NOMO-1 (cell line): Measurements from ENCODE around the gene RBM19.
A peak's percentile ranks its signal among the peaks of the same experiment; 100 is the strongest.

Experiments used
- DNase-seq, 2 experiments: peaks; one replicate each; lab custom pipeline; 2025; ENCODE audit not compliant: unreplicated experiment in 2 of 2; lab: John Stamatoyannopoulos, UW

Gene RBM19

GRCh38 chr12:113990250-113991223 lies 24.4 kb upstream of the RBM19 start:
- DNase-seq, result no peak

- no peak for DNase-seq
Observed at GRCh38 chr12:113988976-113989375, 22.9 kb upstream of the RBM19 start.

DNA sequence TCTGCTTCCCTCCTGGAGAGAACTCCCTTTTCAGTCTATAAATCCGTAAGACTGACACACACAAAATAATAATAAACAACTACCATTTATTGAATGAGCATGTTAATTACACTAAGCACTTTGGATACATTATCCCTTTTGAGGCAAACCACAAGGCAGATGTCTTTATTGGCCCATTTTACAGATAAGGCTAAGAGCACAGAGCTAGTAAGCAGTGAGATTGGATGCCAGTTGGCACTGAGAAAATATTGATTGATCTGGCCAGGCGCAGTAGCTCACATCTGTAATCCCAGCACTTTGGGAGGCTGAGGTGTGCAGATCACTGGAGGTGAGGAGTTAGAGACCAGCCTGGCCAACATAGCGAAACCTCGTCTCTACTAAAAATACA lies 21.9 kb upstream of the RBM19 start:
- no peak for DNase-seq

- DNase-seq, result no peak
Observed at GRCh38 chr12:113987261-113988063, 21.3 kb upstream of the RBM19 start.

DNA sequence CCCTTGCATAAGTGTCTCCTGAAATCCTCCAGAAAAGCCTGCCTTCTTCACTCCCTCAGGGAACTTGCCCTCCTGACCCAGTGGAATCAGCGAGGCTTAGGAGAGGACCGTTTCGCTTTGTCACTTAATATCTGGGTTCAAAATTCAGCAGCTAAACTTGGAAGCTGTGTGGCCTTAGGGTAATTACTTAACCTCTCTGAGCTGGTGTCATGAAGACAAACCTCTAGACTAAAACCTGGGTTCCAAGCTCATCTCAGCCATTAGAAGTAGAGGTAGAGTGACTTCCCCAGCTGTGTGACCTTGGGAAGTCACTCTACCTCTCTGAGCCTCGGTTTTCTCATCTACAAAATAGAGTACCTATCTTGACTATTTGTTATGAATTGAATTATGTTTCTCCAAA lies 18.3 kb upstream of the RBM19 start:
- no peak for DNase-seq

DNA sequence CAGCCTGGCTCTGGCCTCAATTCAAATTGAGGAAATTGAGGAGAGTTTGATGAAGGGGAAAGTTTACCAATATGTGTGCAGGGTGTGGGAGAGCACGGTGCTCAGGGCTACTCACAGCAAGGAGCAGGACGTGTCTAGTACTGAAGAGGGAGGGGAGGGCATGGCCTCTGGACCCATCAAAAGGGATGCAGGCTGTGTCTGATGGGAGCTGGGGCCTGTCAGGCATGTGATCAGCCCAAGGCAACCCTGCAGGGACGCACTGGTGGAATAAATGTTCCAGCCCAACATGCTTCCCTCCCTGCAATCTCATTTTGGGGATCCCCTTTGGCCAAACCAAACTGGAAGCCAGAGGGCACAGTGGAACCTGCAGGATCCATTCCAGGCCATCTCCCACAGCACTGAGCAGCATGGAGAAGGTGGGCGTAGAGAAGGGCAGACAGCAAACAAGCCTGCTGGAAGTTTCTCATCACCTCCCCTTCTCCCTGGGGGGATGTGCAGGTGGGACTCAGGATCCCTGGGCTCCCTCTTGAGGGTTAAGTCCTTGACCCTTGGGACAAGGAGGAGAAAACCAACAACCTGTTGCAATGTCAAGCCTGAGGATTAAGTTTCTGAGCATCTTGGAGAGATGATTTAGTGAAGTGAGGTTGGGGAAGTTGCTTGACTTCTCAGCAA lies 17.8 kb upstream of the RBM19 start:
- DNase-seq, result no peak

- DNase-seq, result no peak
Observed at GRCh38 chr12:113983265-113983664, 17.1 kb upstream of the RBM19 start.

DNA sequence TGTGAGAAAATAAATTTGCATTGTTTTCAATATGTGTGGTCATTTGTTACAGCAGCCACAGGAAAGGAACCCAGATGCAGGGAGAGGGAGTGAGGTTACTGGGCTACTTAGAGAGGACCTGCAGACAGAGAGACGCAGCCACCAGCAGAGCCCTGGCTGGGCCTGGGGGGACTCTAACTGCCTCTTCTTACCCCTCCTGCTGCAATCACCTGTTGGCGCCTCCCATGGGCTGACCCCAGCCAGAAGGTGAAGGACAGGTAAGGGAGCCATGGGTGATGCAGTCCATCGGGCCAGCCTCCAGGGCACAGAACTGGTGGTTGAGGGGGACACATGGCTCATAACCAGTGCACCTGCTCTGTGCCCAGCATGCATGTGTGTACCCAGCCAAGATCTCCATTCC lies 15.8 kb upstream of the RBM19 start:
- DNase-seq, result no peak

- DNase-seq, result peak; percentile 37 to 54
Observed at GRCh38 chr12:113980537-113981337, 14.6 kb upstream of the RBM19 start.

GRCh38 chr12:113980054-113980453 lies 13.9 kb upstream of the RBM19 start:
- DNase-seq, result no peak

DNA sequence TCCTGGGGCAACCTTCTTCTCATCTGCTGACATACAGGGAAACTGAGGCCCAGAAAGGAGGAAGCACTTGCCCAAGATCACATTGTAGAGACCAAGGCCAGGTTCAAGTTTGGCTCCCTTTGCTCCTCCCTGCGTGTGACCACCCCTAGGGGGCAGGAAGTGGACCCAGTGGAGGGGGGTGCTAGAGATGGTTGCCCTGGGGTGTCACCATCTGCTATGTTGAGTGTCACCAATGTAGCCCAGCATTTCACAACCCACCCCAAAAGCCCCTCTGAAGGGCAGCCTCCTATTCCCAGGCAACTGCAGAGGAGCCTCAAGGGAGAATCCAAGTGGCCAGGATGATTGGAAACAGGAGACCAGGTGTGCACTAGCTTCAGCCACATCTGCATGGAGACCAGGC lies 12.0 kb upstream of the RBM19 start:
- DNase-seq, result no peak

- DNase-seq, result no peak
Observed at GRCh38 chr12:113974006-113974405, 7.9 kb upstream of the RBM19 start.

DNA sequence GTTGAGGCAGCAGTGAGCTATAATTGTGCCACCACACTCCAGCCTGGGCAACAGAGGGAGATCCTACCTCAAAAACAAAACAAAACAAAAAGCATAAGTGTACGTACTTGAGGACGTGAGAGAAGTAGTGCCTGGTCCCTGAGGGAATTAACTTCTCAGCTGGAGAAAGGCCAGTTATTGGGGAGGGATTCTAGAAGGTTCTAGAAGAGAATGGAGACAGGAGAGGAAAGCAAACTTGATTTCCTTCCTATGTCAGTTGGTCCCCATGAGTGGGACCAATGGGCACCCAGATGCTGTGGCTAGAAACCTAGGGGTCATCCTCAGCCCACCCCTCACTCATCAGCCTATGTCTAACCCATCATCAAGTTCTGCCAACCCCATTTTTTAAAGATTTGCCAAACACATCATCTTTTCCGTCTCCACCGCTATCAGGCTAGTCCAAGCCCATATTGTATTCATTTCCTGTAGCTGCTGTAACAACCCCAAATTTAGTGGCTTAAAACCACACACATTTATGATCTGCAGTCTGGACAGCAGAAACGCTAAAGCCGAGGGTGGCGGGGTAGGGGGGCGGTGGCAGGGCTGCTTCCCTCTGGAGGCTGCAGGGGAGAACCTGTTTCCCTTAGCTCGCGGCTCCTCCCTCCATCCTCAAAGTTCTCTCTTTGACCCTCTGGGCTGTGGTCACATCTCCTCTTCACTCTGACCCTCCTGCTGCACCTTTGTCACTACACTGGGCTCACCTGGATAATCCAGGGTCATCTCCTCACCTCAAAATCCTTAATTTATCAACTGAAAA lies 7.2 kb upstream of the RBM19 start:
- no peak for DNase-seq

DNA sequence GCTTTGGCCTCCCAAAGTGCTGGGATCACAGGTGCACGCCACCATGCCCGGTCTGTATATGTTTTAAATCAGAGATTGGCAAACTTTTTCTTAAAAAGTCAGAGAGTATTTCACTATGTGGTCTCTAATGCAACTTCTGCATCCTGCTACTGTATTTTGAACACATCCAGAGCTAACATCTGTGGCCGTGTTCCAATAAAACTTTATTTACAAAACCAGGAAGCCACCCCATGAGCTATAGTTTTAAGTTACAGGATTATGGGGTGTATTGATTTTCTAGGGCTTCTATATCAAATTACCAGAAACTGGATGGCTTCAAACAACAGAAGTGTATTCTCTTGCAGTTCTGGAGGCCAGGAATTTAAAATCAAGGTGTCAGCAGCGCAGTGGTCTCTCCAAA lies 5.3 kb upstream of the RBM19 start:
- no peak for DNase-seq

DNA sequence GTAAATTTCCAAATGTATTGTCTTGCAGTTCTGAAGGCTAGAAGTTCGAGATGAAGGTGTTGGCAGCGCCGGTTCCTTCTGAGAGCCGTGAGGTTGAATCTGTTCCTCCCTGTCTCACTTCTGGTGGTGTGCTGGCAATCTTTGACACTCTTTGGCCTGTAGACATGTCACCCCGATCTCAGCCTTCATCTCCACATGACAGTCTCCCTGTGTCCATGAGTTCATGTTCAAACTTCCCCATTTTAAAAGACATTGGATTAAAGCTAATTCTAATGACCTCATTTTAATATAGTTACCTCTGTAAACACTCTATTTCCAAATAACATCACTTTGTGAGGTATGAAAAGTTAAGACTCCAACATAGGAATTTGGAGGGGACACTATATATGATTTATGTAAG lies 4.1 kb upstream of the RBM19 start:
- DNase-seq, result no peak

DNA sequence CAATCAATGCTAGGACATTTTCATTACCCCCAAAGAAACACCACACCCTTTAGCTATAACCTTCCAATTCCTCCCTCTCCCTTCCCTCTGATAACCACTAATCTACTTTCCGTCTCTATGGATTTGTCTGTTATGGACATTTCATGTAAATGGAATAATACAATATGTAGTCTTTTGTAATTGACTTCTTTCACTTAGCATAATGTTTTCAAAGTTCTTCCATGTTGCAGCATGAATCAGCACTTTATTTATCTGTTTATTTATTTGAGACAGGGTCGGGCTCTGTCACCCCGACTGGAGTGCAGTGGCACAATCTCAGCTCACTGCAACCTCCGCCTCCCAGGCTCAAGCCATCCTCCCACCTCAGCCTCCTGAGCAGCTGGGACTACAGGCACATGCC lies 1.2 kb upstream of the RBM19 start:
- DNase-seq, result no peak

DNA sequence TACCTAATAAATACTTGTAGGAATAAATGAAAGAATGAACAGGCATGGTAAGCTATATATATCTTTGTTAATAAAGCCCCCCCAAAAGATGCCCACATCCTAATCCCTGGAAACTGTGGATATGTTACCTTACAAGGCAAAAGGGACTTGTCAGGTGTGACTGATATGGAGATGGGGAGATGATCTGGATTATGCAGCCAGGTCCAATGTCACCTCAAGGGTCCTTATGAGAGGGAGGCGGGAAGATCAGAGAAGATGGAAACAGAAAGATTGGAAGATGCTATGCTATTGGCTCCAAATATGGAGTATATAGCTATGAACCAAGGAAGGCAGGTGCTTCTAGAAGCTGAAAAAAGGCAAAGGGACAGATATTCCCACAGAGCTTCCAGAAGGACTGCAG lies 3.4 kb downstream of the RBM19 start:
- DNase-seq, result no peak

DNA sequence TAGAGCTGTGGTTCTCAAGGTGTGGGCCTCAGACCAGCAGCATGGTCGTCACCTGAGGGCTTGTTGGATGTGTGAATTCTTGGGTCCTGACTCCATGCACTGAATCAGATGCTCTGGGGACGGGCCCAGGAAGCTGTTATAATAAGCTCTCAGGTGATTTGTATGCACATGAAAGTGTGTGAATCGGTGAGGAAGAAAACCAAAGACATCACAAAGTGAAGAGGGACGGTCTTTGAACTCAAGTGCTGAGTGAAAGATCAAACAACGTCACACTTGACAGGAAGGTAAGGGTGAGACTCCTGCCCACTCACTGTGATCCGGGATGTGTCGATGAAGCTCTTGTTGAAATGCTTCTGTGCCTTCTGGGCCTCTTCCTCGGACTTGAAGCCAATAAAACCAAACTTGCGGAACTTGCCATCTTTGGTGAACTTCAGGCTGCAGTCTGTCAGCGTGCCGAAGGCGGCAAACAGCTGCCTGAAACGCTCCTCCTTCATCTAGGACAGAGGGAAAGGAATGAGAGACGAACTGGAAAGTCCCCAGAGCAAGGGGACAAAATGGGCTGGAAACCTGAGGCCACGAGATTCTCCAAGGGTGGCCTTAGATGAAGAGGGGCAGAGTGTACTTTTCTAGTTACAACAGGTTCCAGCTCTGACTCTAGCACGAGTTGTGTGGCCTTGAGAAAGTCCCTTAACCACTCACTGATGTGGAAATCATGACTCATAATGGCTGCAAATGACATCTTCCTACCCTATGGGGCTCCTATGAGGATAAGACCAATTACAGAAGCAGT lies 4.0 kb downstream of the RBM19 start:
- peak in 1 of 2 experiments; percentile 45 for DNase-seq

GRCh38 chr12:113960030-113960429 lies 6.1 kb downstream of the RBM19 start:
- no peak for DNase-seq
